Transverse colon (tissue), 4 donors: ENCODE results near the gene COX7A2.

Experiments
- CTCF ChIP-seq, 5 experiments: fragments of 200-600 bp in 3 of 5; fragments of 450-650 bp in 2 of 5; sonication (generic) in 3 of 5; IDR thresholded peaks; 1 replicate in 2 of 5; 2 replicates in 3 of 5; pipeline ENCODE4 v1.5.1; 2016 to 2017; ENCODE audit warnings: antibody characterized with exemption in 5 of 5, inconsistent platforms in 3 of 5, mild to moderate bottlenecking in 2 of 5, moderate library complexity in 1 of 5
- POLR2A ChIP-seq: fragments of 450-650 bp; IDR thresholded peaks from one replicate; pipeline ENCODE4 v1.6.1; 2016; ENCODE audit warnings: antibody characterized with exemption, mild to moderate bottlenecking, moderate library complexity
- POLR2AphosphoS5 ChIP-seq, 3 donors: sonication (generic); formaldehyde crosslinking; IDR thresholded peaks; one replicate each; pipeline ENCODE4 v1.6.1; 2016; ENCODE audit warnings: antibody characterized with exemption in 3 of 3

DNA sequence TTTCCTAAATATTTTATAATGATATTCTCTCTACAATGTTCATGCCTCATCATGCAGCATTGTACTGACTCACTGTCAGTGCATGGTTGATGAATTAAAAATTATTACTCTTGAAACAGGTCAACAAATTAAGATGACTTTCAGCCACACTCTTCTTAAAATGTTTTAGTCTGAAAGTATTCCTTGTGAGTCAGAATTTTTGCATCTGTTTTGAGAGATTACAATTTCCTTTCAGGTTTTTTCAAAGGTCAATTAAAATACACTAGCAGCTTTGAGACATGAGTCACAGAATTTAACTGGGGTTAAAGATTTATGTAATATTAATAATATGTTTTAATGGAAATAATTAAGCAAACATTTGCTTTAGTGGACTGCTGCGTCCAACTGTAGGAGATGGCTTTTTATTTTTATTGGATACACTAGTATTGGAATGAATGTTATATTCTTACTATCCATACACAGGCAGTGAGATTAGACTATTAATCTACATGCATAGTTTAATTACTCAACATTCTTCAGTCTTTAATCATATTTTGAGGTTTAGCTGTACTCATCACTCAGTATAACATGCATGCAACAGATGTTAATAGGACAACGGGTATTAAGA lies 47.4 kb downstream of the COX7A2 start:
- TF ChIP-seq POLR2A, result no peak
- TF ChIP-seq CTCF (IDR thresholded peaks at IDR 0.05), result no peak
- TF ChIP-seq POLR2AphosphoS5 (IDR thresholded peaks at IDR 0.05), result no peak
